ENCODE results near the gene SENP3. TPM values are rescaled to one million over a fixed set of nuclear protein-coding genes. Genes with fewer than 3 reads are reported as not detected.

The SENP3 gene
- total and polyA plus RNA-seq, 2 of the 13 experiments (the other 11 are each of a cell fraction or from before 2014, with no cell fraction given) = 55.8 to 75.4 TPM

DNA sequence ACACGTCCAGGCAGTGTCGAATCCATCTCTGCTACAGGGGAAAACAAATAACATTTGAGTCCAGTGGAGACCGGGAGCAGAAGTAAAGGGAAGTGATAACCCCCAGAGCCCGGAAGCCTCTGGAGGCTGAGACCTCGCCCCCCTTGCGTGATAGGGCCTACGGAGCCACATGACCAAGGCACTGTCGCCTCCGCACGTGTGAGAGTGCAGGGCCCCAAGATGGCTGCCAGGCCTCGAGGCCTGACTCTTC lies 10.5 kb downstream of the SENP3 start (continued):
- TF ChIP-seq HDAC1 (CRISPR knock-in tag; IDR thresholded peaks at IDR 0.05) (peak; percentile 69), ZNF260 (CRISPR knock-in tag; IDR thresholded peaks at IDR 0.05; ENCODE audit: borderline replicate concordance, low read depth) (no peak), DPF2 (CRISPR knock-in tag; IDR thresholded peaks at IDR 0.05; ENCODE audit: borderline replicate concordance, low read depth) (no peak), ZFP90 (CRISPR knock-in tag; IDR thresholded peaks at IDR 0.05; ENCODE audit: borderline replicate concordance) (peak; percentile 52), ZFP82 (CRISPR knock-in tag; IDR thresholded peaks at IDR 0.05; ENCODE audit: borderline replicate concordance) (no peak), ZNF776 (CRISPR knock-in tag; IDR thresholded peaks at IDR 0.05) (no peak), TRIM24 (CRISPR knock-in tag; IDR thresholded peaks at IDR 0.05) (no peak), ZNF558 (CRISPR knock-in tag; IDR thresholded peaks at IDR 0.05; ENCODE audit: borderline replicate concordance) (peak; percentile 86), SMARCC2 (IDR thresholded peaks at IDR 0.05) (no peak), POGZ (CRISPR knock-in tag; IDR thresholded peaks at IDR 0.05) (no peak), KLF11 (CRISPR knock-in tag; IDR thresholded peaks at IDR 0.05) (peak; percentile 95), ZNF207 (IDR thresholded peaks at IDR 0.05; ENCODE audit: borderline replicate concordance) (no peak)
- TF ChIP-seq, protein P1, sequence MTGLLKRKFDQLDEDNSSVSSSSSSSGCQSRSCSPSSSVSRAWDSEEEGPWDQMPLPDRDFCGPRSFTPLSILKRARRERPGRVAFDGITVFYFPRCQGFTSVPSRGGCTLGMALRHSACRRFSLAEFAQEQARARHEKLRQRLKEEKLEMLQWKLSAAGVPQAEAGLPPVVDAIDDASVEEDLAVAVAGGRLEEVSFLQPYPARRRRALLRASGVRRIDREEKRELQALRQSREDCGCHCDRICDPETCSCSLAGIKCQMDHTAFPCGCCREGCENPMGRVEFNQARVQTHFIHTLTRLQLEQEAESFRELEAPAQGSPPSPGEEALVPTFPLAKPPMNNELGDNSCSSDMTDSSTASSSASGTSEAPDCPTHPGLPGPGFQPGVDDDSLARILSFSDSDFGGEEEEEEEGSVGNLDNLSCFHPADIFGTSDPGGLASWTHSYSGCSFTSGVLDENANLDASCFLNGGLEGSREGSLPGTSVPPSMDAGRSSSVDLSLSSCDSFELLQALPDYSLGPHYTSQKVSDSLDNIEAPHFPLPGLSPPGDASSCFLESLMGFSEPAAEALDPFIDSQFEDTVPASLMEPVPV (CRISPR knock-in tag; IDR thresholded peaks at IDR 0.05) = peak; percentile 88; the same call in 1 of the 2 replicates
- TF ChIP-seq, protein P2, sequence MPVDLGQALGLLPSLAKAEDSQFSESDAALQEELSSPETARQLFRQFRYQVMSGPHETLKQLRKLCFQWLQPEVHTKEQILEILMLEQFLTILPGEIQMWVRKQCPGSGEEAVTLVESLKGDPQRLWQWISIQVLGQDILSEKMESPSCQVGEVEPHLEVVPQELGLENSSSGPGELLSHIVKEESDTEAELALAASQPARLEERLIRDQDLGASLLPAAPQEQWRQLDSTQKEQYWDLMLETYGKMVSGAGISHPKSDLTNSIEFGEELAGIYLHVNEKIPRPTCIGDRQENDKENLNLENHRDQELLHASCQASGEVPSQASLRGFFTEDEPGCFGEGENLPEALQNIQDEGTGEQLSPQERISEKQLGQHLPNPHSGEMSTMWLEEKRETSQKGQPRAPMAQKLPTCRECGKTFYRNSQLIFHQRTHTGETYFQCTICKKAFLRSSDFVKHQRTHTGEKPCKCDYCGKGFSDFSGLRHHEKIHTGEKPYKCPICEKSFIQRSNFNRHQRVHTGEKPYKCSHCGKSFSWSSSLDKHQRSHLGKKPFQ (CRISPR knock-in tag; IDR thresholded peaks at IDR 0.05; ENCODE audit: insufficient replicate concordance) = peak; percentile 65
- TF ChIP-seq, protein P3, sequence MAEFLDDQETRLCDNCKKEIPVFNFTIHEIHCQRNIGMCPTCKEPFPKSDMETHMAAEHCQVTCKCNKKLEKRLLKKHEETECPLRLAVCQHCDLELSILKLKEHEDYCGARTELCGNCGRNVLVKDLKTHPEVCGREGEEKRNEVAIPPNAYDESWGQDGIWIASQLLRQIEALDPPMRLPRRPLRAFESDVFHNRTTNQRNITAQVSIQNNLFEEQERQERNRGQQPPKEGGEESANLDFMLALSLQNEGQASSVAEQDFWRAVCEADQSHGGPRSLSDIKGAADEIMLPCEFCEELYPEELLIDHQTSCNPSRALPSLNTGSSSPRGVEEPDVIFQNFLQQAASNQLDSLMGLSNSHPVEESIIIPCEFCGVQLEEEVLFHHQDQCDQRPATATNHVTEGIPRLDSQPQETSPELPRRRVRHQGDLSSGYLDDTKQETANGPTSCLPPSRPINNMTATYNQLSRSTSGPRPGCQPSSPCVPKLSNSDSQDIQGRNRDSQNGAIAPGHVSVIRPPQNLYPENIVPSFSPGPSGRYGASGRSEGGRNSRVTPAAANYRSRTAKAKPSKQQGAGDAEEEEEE (CRISPR knock-in tag; IDR thresholded peaks at IDR 0.05; ENCODE audit: borderline replicate concordance) = no peak
- TF ChIP-seq, protein P4, sequence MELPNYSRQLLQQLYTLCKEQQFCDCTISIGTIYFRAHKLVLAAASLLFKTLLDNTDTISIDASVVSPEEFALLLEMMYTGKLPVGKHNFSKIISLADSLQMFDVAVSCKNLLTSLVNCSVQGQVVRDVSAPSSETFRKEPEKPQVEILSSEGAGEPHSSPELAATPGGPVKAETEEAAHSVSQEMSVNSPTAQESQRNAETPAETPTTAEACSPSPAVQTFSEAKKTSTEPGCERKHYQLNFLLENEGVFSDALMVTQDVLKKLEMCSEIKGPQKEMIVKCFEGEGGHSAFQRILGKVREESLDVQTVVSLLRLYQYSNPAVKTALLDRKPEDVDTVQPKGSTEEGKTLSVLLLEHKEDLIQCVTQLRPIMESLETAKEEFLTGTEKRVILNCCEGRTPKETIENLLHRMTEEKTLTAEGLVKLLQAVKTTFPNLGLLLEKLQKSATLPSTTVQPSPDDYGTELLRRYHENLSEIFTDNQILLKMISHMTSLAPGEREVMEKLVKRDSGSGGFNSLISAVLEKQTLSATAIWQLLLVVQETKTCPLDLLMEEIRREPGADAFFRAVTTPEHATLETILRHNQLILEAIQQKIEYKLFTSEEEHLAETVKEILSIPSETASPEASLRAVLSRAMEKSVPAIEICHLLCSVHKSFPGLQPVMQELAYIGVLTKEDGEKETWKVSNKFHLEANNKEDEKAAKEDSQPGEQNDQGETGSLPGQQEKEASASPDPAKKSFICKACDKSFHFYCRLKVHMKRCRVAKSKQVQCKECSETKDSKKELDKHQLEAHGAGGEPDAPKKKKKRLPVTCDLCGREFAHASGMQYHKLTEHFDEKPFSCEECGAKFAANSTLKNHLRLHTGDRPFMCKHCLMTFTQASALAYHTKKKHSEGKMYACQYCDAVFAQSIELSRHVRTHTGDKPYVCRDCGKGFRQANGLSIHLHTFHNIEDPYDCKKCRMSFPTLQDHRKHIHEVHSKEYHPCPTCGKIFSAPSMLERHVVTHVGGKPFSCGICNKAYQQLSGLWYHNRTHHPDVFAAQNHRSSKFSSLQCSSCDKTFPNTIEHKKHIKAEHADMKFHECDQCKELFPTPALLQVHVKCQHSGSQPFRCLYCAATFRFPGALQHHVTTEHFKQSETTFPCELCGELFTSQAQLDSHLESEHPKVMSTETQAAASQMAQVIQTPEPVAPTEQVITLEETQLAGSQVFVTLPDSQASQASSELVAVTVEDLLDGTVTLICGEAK (IDR thresholded peaks at IDR 0.05) = no peak
- TF ChIP-seq, protein P4 (CRISPR knock-in tag; IDR thresholded peaks at IDR 0.05) = no peak
